ENCODE data around the gene SLC26A5.
"Not testable (repeated sequence)": the region's sequence is repeated elsewhere in the genome, so short reads cannot be mapped to it uniquely, and the experiment has no call there.

The SLC26A5 gene

GRCh38 chr7:103446049-103446520, at the start of gene SLC26A5:
SLC26A5 (minus strand) TSS chr7:103446207; CDS start chr7:103421514, 24,693 bp downstream.
- no peak for FAIRE-seq
- no peak for TF ChIP-seq CTCF (IDR thresholded peaks at IDR 0.05; ENCODE audit: insufficient read depth, missing control alignments)
- no peak for DNase-seq (ENCODE audit: insufficient read length, low spot score)

- DNase-seq (ENCODE audit: insufficient read length, low spot score) = no peak
- FAIRE-seq = no peak
Measured at GRCh38 chr7:103487419-103487818, 41.4 kb upstream of the SLC26A5 start.

GRCh38 chr7:103486873-103487272, 40.9 kb upstream of the SLC26A5 start:
- DNase-seq (ENCODE audit: insufficient read length, low spot score); FAIRE-seq: not testable (repeated sequence)

More at GRCh38 chr7:103487419-103487818, 41.4 kb upstream of the SLC26A5 start:
- no peak for TF ChIP-seq CTCF (IDR thresholded peaks at IDR 0.05; ENCODE audit: insufficient read depth, missing control alignments)

- DNase-seq (ENCODE audit: insufficient read length, low spot score) (no peak), FAIRE-seq (no peak)
- no peak for TF ChIP-seq CTCF (IDR thresholded peaks at IDR 0.05; ENCODE audit: insufficient read depth, missing control alignments)
Measured at GRCh38 chr7:103480771-103481170, 34.8 kb upstream of the SLC26A5 start.

- TF ChIP-seq CTCF (IDR thresholded peaks at IDR 0.05; ENCODE audit: insufficient read depth, missing control alignments) = no peak
- FAIRE-seq (no peak), DNase-seq (ENCODE audit: insufficient read length, low spot score) (no peak)
Measured at GRCh38 chr7:103474956-103475355, 28.9 kb upstream of the SLC26A5 start.

GRCh38 chr7:103469095-103469948, 23.3 kb upstream of the SLC26A5 start:
- TF ChIP-seq CTCF (IDR thresholded peaks at IDR 0.05; ENCODE audit: insufficient read depth, missing control alignments) = no peak
- no peak for DNase-seq (ENCODE audit: insufficient read length, low spot score)
- no peak for FAIRE-seq

GRCh38 chr7:103466814-103467213, 20.8 kb upstream of the SLC26A5 start:
- FAIRE-seq = no peak
- no peak for DNase-seq (ENCODE audit: insufficient read length, low spot score)
- TF ChIP-seq CTCF (IDR thresholded peaks at IDR 0.05; ENCODE audit: insufficient read depth, missing control alignments) = no peak

Data from D721Med (cell line).